Activated naive CD8-positive, alpha-beta T cell treated with anti-CD3 and anti-CD28 coated beads, Interleukin-2, amount 50 U/mL, for 24 hours (primary cell): ENCODE data around the gene RHO.
"Not testable (repeated sequence)": the region's sequence is repeated elsewhere in the genome, so short reads cannot be mapped to it uniquely, and the experiment has no call there.

Experiments used
- ATAC-seq: fragments of 150-1000 bp; cut with Tn5 transposase; one replicate; pipeline ENCODE4 v1.10.0; 2021
- DNase-seq: peaks from one replicate; pipeline ENCODE4 v3.0.0; 2021
- H3K27ac Mint-ChIP-seq: one replicate; pipeline ENCODE4 v1.8.0; 2021; ENCODE audit warnings: mild to moderate bottlenecking, mixed read lengths
- H3K27me3 Mint-ChIP-seq: one replicate; pipeline ENCODE4 v1.8.0; 2021; ENCODE audit warnings: mixed read lengths
- H3K36me3 Mint-ChIP-seq: one replicate; pipeline ENCODE4 v1.8.0; 2021; ENCODE audit warnings: low read depth, mixed read lengths
- H3K4me1 Mint-ChIP-seq: one replicate; pipeline ENCODE4 v1.8.0; 2021; ENCODE audit warnings: mixed read lengths
- H3K4me3 Mint-ChIP-seq: one replicate; pipeline ENCODE4 v1.8.0; 2021; ENCODE audit warnings: mild to moderate bottlenecking, moderate library complexity, mixed read lengths
- H3K9me3 Mint-ChIP-seq: one replicate; pipeline ENCODE4 v1.8.0; 2021; ENCODE audit warnings: mixed read lengths

RHO gene

GRCh38 chr3:129492691-129493090 lies 35.7 kb upstream of the RHO start:
- H3K4me3 Mint-ChIP-seq: no peak overlapping the region

DNA sequence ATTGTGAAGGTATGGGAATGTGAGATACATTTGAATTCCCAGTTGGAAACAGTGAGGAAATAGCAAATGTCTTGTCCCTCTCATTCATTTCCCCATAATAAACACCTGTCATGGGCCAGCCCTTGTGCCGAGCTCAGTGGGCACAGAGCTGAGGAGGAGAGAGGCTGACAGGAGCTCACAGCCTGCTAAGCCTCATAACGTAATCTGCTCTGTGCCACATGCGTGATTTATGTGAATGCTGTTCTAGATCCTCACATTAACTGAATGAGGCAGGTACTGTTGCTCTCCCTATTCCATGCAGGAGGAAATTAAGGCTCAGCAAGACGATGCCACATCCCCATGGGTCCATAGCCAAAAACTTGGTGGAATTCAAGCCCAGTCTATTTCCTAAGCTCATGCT lies 35.2 kb upstream of the RHO start:
- H3K27ac Mint-ChIP-seq: no peak overlapping the region

More at GRCh38 chr3:129492691-129493090, 35.7 kb upstream of the RHO start:
- Mint-ChIP-seq H3K36me3 (no peaks in the 10 kb centered on the region), H3K27ac (no peak overlapping the region), H3K27me3 (no peaks in the 10 kb centered on the region), H3K4me1 (no peaks in the 10 kb centered on the region), H3K9me3 (no peaks in the 10 kb centered on the region)
- ATAC-seq (no peak), DNase-seq (no peak)

DNA sequence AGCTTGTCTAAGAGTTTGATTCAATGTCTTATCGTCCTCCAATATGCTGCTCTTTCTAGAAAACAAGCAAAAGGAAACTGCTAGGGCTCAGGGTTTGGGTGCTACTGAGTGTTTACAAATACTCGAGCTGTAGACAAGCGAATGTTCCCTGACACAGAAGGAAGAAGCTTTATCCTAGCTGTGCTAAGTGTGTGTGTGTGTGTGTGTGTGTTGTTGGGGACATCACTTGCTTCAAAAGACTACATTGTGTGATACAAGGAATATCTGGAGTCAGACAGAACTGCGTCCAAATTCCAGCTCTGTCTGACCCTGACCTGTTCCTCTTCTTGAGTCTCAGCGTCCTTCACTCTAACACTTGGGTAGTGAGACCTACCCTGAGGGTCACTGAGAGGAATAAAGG lies 33.9 kb upstream of the RHO start:
- not testable (repeated sequence) for H3K27me3 Mint-ChIP-seq, H3K27ac Mint-ChIP-seq, H3K4me3 Mint-ChIP-seq, H3K9me3 Mint-ChIP-seq, ATAC-seq, H3K4me1 Mint-ChIP-seq, DNase-seq, H3K36me3 Mint-ChIP-seq

More for the DNA sequence above, 35.2 kb upstream of the RHO start:
- no peaks in the 10 kb centered on the region for H3K9me3 Mint-ChIP-seq
- ATAC-seq: no peak
- no peak for DNase-seq
- no peaks in the 10 kb centered on the region for H3K36me3 Mint-ChIP-seq
- no peaks in the 10 kb centered on the region for H3K27me3 Mint-ChIP-seq
- no peak overlapping the region for H3K4me3 Mint-ChIP-seq
- H3K4me1 Mint-ChIP-seq: no peaks in the 10 kb centered on the region

GRCh38 chr3:129495006-129495639 lies 33.3 kb upstream of the RHO start:
- not testable (repeated sequence) for ATAC-seq, DNase-seq, H3K4me1 Mint-ChIP-seq, H3K27me3 Mint-ChIP-seq, H3K27ac Mint-ChIP-seq, H3K9me3 Mint-ChIP-seq, H3K4me3 Mint-ChIP-seq, H3K36me3 Mint-ChIP-seq

GRCh38 chr3:129497876-129498275 lies 30.6 kb upstream of the RHO start:
- not testable (repeated sequence) for ATAC-seq

DNA sequence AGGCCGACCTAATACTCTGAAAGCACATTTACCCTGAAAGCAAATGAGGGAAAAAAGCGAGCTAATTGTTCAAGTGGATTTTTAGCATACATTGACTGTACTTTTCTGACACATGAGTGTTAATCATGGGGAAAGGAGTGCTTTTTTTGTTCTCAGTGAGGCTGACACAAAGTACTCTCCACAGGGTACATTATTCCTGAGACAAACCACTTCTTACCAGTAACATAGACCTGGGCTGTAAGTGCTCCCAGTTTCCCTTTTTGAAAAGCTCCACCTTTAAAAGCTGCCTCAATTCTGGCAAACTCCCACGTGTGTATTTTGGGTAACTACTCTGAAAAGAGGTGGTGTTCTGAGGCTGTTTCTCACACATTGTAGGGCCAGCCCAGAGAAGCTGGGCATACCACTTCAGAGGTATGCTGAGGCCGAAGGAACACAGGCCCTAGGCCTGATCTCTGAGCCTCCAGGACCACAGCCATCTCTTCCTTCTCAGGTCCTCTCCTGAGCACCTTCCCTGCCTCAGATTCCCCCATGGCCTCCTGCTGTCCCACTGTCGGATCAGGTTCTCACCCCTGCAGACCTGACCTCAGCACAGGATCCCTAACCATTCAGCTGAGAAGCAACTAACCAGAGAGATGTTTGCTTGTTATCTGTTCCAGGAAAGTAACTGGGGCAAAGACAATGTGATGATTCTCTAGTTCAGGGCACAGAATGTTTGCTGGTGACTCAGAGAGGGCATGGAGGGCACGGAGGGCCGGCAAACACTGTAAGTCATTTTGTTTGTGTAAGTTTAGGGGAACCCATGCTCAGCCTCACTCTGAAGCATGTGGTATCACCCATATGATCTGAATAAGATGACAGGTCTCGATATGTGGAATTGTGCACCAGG lies 29.6 kb upstream of the RHO start:
- H3K27ac Mint-ChIP-seq: not testable (repeated sequence)

More at GRCh38 chr3:129497876-129498275, 30.6 kb upstream of the RHO start:
- H3K9me3 Mint-ChIP-seq, H3K27ac Mint-ChIP-seq, DNase-seq, H3K4me3 Mint-ChIP-seq, H3K4me1 Mint-ChIP-seq, H3K36me3 Mint-ChIP-seq, H3K27me3 Mint-ChIP-seq: not testable (repeated sequence)

DNA sequence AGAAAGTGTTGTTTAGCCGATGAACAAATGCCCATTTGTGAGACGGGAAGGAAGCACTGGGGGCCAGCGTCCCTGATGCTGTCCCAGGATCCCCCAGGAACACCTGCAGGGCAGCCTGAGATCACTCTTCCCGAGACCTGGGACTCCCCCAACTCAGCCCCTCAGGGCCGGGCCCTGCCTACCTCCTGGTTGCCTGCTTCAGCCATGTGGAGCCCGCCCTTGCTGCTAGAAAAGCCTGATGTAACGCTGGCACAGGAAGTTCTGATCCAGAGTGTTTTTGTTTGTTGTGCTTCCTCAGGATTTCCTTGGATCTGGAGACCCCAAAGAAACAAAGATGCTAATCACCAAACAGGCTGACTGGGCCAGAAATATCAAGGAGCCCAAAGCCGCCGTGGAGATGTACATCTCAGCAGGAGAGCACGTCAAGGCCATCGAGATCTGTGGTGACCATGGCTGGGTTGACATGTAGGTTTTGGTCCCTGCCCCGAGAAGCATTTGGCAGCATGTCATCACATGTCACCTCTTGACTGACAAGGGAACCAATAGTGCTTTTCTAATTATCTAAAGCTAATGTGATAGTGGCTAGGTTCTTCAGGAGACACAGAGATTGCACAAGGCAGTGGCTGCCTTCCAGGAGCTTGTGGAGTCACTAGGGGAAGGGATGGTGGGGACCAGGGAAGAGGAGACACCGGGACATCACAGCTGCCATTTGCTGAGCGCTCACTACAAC lies 28.7 kb upstream of the RHO start:
- H3K9me3 Mint-ChIP-seq, ATAC-seq, H3K27me3 Mint-ChIP-seq, DNase-seq, H3K27ac Mint-ChIP-seq, H3K4me3 Mint-ChIP-seq, H3K4me1 Mint-ChIP-seq, H3K36me3 Mint-ChIP-seq: not testable (repeated sequence)

More for the DNA sequence above, 29.6 kb upstream of the RHO start:
- ATAC-seq, H3K36me3 Mint-ChIP-seq, H3K9me3 Mint-ChIP-seq, H3K4me1 Mint-ChIP-seq, H3K4me3 Mint-ChIP-seq, H3K27me3 Mint-ChIP-seq, DNase-seq: not testable (repeated sequence)

GRCh38 chr3:129500334-129500658 lies 28.1 kb upstream of the RHO start:
- ATAC-seq: no peak
- no peaks in the 10 kb centered on the region for H3K36me3 Mint-ChIP-seq
- no peak for DNase-seq
- no peaks in the 10 kb centered on the region for H3K9me3 Mint-ChIP-seq
- no peak overlapping the region for H3K4me3 Mint-ChIP-seq
- no peak overlapping the region for H3K27ac Mint-ChIP-seq
- no peaks in the 10 kb centered on the region for H3K4me1 Mint-ChIP-seq
- H3K27me3 Mint-ChIP-seq: no peaks in the 10 kb centered on the region

DNA sequence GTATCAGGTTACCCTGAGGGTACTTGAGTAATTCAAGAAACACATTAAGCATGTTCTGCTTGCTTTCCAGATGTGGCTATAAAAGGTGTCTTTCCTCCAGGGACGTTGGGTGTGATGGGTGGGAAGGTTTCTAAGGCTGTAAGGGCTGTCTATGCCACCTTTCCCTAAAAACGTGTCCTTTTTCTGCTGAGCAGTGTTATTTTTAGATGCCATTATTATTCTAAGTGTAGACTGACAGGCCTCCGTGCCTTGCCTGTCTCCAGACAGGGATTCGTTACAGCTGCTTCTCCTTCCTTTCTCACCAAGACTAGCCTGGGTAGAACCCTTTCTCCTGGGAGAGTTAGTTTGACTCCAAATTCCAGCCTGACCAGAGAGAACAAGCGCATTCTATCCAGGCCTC lies 26.8 kb upstream of the RHO start:
- Mint-ChIP-seq H3K27ac (no peak overlapping the region), H3K9me3 (no peaks in the 10 kb centered on the region), H3K4me1 (no peaks in the 10 kb centered on the region), H3K36me3 (no peaks in the 10 kb centered on the region), H3K4me3 (no peak overlapping the region), H3K27me3 (no peaks in the 10 kb centered on the region)
- DNase-seq: no peak
- ATAC-seq: no peak

GRCh38 chr3:129502641-129503408 lies 25.6 kb upstream of the RHO start:
- Mint-ChIP-seq H3K4me3 (no peak overlapping the region), H3K27ac (no peak overlapping the region), H3K4me1 (no peaks in the 10 kb centered on the region), H3K27me3 (no peaks in the 10 kb centered on the region), H3K9me3 (no peaks in the 10 kb centered on the region), H3K36me3 (no peaks in the 10 kb centered on the region)
- no peak for ATAC-seq
- no peak for DNase-seq

DNA sequence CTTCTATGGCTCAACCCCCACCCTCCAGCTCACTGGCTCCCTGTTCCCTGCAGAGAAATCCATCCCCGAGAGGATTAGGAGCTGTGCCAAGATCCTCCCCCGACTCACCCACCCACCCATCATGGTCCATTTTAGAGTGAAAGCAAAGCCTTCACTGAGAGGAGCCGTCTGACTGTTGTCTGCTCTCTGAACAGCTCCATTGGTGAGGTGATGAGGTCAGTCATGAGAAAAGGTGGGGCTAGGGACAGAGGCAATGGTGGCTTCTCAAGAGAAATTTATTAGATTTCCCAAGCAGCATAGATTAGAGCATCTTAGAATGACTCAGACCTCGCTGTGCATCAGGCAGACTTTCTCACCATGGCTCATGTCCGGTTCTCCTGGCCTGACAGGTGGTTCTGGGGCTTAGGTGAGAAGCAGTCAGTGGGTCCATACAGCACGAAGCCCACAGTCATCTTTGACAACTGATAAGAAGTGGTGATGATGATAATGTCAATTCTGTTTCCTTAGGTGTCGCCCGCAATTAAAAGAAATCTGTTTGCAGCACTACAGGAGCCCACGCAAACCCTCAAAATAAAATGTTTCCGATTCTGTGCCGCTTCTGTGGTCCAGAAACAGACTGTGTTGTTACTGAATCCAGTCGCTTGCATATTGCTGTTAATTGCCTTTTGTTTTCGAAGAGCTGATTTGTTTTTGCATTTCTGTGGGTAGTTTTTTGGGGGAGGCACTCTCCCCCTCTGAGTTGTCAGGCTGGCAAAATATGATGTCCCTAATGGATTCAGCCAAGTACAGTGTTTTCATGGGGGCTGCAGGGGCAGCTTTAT lies 24.8 kb upstream of the RHO start:
- Mint-ChIP-seq H3K36me3 (no peaks in the 10 kb centered on the region), H3K4me3 (no peak overlapping the region), H3K27me3 (no peaks in the 10 kb centered on the region), H3K4me1 (no peaks in the 10 kb centered on the region), H3K27ac (no peak overlapping the region), H3K9me3 (no peaks in the 10 kb centered on the region)
- ATAC-seq: no peak
- no peak for DNase-seq

GRCh38 chr3:129504471-129505100 lies 23.9 kb upstream of the RHO start:
- no peaks in the 10 kb centered on the region for H3K9me3 Mint-ChIP-seq
- H3K27ac Mint-ChIP-seq: no peak overlapping the region
- H3K4me3 Mint-ChIP-seq: no peak overlapping the region
- DNase-seq: no peak
- no peaks in the 10 kb centered on the region for H3K4me1 Mint-ChIP-seq
- no peaks in the 10 kb centered on the region for H3K36me3 Mint-ChIP-seq
- H3K27me3 Mint-ChIP-seq: no peaks in the 10 kb centered on the region
- no peak for ATAC-seq

- Mint-ChIP-seq H3K4me3 (no peak overlapping the region), H3K9me3 (no peaks in the 10 kb centered on the region), H3K27ac (no peak overlapping the region), H3K4me1 (no peaks in the 10 kb centered on the region), H3K36me3 (no peaks in the 10 kb centered on the region), H3K27me3 (no peaks in the 10 kb centered on the region)
- no peak for DNase-seq
- no peak for ATAC-seq
Measured at GRCh38 chr3:129505341-129505740, 23.1 kb upstream of the RHO start.
